ENCODE measurements around the gene RBM24.
A peak's percentile ranks its signal among the peaks of the same experiment; 100 is the strongest.
"Not testable (repeated sequence)": the region's sequence is repeated elsewhere in the genome, so short reads cannot be mapped to it uniquely, and the experiment has no call there.

The RBM24 gene

DNA sequence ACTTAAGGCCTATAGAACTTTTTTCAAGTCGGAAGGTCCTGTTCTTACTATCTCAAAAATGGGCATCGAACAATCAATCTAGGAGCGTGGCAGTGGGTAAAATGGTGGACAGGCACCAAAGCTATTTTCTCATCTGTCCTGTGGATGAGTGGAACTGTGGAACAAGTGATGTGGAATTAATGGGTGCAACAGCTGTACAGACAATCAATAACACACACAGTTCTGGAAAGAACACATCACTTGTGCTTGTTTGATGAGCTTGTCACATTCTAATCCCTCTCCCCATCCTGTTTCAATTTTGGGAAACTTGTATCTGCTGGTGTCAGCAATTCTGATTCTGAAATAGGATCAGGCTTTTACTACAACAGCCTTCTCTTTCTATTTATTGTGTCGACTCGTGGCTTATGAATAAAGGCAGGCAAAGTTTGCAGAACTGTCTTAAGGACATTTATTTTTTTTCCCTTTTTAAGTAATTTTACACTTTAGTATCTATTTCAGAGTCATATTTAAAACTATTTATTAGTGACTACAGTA lies 11.5 kb downstream of the RBM24 start:
- no peak for DNase-seq

DNA sequence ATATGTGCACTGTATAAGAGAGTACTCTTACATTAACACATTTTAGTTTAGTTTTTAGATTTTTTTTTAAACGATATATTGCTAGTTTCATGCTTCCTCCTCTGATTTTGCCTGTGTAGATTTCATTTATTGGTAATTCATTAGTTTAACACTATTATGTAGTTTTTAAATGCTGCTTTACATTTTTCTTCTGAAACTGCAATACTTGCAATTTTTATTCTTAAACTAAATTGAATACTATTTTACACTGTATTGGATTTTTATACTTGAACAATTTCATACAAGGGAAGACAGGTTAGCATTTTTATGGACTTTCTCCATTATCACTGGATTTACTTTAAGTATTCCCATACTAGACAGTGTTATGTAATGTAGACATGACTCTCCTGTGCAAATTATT lies 12.2 kb downstream of the RBM24 start:
- no peak for DNase-seq

- DNase-seq: no peak
Observed at GRCh38 chr6:17297271-17298080, 16.3 kb downstream of the RBM24 start.

DNA sequence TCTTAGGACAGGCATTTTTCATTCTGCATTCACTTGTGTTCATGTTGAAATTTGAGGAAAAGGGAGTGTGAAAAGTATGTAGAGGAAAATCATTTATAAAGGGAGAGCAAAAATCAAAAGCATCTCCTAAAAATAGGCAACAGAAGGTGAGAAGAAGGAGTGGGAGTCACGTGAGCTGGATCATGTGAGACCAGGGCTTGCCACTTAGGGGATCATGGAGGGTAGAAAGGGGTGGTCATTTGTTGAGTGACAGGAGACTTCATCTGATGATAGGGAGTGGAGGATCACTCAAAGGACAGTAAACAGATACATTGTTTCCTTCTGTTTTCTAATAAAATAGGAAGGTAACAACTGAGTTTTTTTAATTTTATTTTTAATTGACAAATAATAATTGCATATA lies 17.1 kb downstream of the RBM24 start:
- no peak for DNase-seq

- no peak for DNase-seq
Observed at GRCh38 chr6:17299222-17299621, 18.1 kb downstream of the RBM24 start.

- no peak for DNase-seq
Observed at GRCh38 chr6:17299750-17300149, 18.6 kb downstream of the RBM24 start.

DNA sequence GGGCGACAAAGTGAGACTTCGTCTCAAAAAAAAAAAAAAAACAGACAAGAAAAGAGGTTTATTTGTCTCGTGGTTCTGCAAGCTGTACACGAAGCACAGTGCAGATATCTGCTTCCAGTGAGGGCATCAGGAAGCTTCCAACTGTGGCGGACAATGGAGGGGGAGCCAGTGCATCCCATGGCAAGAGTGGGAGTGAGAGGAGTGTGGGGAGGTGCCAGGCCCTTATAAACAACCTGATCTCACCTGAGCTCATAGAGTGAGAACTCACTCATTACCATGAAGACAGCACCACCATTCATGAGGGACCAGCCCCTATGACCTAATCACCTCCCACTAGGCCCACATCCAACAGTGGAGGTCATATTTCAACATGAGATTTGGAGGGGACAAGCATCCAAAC lies 19.5 kb downstream of the RBM24 start:
- DNase-seq: no peak

GRCh38 chr6:17303444-17303843 lies 22.3 kb downstream of the RBM24 start:
- no peak for DNase-seq

- DNase-seq: peak; percentile 36
Observed at GRCh38 chr6:17305219-17306001, 24.2 kb downstream of the RBM24 start.

DNA sequence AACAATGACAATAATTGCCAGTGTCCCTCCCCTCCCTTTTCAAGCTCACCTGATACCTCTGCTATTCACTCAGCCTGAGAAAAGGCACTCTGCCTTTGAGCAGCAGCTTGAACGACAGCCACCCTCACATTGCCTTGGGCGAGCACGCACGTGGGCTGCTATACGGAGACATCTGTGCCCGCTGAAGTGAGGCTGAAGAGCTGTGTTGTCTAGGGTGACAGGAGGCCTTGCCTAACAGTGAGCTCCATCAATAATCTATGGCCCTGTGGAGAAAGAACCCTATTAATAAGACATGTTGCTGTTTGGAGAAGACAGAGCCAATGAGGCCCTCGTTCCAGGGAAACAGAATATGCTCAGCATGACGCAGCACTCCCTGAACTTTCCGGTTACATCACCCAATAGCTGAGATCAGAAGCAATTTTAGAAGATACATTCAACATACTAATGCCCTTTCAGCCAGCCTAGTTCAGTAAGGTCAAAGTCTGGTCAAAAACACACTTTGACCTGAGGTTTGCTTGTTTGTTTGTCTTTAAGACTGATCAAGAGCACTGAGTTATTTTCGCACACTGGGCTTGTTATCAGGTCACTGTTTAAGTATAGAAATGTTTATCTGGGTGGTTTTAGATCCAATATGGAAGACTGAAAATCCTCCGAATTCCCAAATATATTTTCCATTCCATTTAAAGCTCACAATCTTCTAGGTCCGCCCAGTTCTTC lies 30.6 kb downstream of the RBM24 start:
- DNase-seq: no peak

DNA sequence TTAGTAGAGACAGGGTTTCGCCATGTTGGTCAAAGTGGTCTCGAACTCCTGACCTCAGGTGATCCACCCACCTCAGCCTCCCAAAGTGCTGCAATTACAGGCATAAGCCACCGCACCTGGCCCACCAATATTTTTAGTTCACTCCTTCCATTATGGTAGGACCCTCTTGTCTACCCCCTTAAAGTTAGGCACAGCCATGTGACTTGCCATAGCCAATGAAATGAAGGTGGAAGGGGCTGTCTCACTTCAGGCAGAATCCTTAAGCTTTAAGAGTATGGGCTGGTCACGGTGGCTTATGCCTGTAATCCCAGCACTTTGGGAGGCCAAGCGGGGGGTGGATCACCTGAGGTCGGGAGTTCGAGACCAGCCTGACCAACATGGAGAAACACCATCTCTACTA lies 32.1 kb downstream of the RBM24 start:
- DNase-seq: not testable (repeated sequence)

DNA sequence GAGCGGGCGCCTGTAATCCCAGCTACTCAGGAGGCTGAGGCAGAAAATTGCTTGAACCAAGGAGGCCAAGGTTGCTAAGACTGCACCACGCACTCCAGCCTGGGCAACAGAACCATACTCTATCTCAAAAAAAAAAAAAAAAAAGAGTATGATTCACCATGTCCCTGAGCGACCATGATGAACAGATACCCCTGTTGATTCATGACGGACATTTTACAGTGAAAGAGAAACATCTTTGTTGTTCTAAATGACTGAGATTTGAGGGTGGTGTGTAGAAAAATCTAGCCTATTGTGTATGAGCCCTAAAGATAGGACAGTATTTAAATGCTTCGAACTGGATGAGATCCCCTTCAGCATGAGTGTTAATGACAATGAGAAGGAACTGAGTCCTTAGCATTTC lies 32.8 kb downstream of the RBM24 start:
- DNase-seq: no peak

GRCh38 chr6:17315262-17315661 lies 34.1 kb downstream of the RBM24 start:
- DNase-seq: no peak

DNA sequence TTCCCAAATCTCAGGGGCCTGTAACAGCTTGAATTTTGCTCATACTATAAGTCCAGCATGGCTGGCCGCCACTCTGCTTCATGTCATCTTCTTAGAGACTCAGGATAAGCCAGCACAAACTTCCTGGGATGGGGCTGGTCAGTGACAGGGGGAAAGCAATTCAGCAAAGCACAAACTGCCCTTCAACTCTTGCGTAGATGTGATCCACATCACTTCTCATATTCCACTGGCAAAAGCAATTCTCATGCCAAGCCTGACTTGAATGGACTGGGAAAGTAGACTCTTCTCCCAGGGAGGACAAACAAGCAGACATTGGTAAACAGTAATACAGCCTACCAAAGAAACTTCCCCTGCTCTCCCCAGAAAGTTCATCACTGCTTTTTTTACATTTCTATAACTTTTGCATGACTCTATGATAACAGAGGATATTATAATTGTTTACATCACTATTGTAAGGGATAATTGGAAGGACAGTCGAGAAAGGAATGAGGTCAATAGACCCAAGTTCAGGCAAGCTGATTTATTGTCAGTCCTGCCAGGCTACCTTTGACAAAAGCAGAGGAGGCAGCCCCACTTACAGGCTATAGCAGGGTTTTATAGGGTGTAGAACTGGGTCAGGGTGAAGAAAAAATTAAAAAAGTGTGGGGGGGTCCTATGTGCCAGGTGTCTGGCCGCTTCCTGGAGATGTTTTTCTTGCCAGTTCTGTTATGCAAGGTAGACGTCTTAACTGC lies 37.4 kb downstream of the RBM24 start:
- no peak for DNase-seq

DNA sequence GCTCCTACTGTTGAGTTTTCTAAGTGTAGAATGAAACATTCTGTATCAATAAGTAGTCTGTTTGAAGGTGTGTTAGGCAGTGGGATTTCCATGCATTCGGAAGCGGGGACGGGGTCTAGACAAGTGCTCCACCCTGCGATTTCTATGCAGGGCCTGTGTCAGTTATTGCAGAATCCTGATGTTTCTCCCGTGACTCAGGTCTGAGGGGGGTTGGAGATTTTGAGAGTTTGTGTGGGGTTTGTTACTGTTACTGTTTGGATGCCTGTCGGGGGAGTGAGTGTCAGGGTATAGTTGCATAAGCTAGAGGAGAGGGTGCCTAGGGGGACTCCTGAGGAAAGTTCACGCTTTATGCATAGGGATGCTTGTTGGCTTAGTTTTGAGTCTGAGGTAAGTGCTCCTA lies 39.1 kb downstream of the RBM24 start:
- DNase-seq: not testable (repeated sequence)

- DNase-seq: no peak
Observed at GRCh38 chr6:17331238-17331637, 50.1 kb downstream of the RBM24 start.

- peak; percentile 69 for DNase-seq
Observed at GRCh38 chr6:17334265-17334664, 53.1 kb downstream of the RBM24 start.

DNA sequence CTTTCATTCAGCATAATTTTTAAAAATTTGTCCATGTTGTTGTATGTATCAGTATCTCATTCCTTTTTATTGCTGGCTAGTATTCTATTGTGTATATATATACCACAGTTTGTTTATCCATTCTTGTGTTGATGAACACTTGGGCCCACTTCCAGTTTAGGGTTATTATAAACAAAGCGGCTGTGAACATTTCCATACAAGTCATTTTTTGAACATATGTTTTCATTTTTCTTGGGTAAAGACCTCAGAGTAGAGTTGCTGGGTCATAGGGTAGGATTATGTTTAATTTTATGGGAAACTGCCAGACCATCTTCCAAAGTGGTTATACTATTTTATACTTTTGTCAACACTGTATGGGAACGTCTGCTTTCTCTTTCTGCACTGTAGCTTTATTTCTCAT lies 55.3 kb downstream of the RBM24 start:
- peak; percentile 61 for DNase-seq

DNA sequence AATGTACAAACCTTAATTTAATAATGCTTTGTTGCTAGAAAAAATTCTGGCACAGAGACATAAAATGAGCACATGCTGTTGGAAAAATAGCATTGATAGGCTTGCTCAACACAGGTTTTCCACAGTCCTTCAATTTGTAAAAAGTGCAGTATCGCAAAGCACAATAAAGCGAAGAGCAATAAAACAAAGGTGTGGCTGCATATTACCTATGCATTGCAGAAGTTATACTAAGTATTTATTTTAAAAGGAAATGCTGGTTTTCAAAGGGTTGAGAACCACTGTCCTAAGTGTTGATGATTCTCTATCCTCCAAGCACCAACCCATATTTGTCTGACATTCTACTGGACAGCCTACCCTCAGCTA lies 58.1 kb downstream of the RBM24 start:
- no peak for DNase-seq

DNA sequence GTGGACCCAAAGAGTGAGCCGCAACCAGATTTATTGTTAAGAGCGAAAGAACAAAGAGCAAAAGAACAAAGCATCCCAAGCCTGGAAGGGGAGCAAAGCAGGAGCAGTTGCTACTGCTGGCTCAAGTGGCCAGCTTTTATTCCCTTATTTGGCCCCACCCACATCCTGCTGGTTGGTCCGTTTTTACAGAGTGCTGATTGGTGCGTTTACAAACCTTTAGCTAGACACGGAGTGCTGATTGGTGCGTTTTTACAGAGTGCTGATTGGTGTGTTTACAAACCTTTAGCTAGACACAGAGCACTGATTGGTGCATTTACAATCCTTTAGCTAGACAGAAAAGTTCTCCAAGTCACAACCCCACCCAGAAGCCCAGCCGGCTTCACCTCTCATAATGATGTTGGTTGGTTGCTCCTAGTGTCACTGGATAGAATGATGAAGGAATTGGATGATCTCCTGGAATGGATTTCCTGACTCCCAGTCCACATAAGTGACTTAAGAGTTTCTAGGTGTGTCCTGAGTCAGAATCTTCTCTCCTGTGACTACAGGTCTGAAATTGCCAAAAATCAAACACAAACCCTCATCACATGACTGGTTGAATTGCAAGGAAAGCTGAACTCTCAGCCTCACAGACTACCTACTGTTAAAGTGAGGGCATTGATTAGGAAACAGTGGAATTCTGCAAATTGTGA lies 60.1 kb downstream of the RBM24 start:
- DNase-seq: no peak

DNA sequence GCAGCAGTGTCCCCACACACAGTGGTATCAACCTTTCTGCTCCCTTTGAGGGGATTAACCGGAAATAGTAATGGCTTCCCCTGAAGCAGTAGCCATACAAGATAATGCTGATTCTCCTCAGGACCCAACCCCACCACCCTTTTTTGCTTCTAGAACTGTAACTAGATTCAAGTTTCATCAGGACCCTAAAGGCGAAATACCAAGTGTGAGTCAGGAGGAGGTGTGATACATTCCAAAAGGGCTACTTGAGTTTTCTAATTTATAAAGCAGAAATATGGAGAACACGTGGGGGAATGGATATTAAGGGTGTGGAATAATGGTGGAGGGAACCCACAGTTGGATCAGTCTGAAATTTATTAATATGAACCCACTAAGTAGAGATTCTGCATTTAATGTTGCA lies 60.7 kb downstream of the RBM24 start:
- no peak for DNase-seq

DNA sequence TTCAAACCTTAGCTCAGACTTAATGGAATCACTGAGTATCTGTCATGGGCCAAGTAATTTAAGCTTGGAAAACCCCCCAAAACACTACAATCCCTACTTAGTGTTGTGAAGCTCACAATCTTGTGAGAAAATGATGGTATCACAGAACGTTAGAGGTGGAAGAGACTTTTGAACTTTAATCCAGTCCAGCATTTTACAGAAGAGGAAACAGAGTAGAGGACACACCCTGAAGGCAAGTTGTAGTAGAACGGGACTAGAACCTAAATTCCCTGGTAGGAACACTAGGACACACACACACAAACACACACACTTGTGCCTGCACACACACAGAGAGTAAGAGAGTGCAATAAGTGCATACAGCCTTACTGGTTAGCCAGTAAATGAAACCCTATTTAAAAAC lies 62.1 kb downstream of the RBM24 start:
- DNase-seq: no peak
